K562 (cell line): Measurements from ENCODE around the gene EPPIN. TPM values are rescaled to one million over a fixed set of nuclear protein-coding genes. Genes with fewer than 3 reads are reported as not detected.

Source experiments
- ATAC-seq: fragments of 200-7000 bp; cut with Tn5 transposase; 3 replicates; pipeline ENCODE4 v1.9.1; 2020; ENCODE audit warnings: moderate library complexity
- BruUV-seq: library from RNA; stranded (reverse); fragments of 400-500 nt; replicated peaks from 2 replicates; lab custom pipeline; 2021; lab: Mats Ljungman, UMichigan
- CTCF ChIA-PET: fragments of 300-600 bp; formaldehyde crosslinking; extraction: SDS; loops from one replicate; lab custom pipeline; 2021; ENCODE audit warnings: low intra/inter-chr PET ratio; lab: Yijun Ruan, JAX
- POLR2A ChIA-PET: fragments of 300-600, 350-650 bp; sonication (Branson Sonifier 250); formaldehyde crosslinking; extraction: SDS; loops from one replicate; lab custom pipeline; 2021; ENCODE audit warnings: antibody characterized with exemption, inconsistent platforms; lab: Yijun Ruan, JAX
- DNase-seq, 4 experiments: peaks; one replicate each; pipeline versions ENCODE4 v3.0.0 to v3.0.0-alpha.2; 2011 to 2018; ENCODE audit warnings: low spot score in 3 of 4, mixed read lengths in 3 of 4; ENCODE audit errors: extremely low read depth in 1 of 4
- FAIRE-seq: peaks from 2 replicates; lab custom pipeline; 2011; peaks lifted over from hg19 to GRCh38; lab: Jason Lieb, UNC
- H2AFZ ChIP-seq: 2 replicates; pipeline ENCODE4 v1.6.0; 2011; ENCODE audit warnings: low read depth, low read length, control low read depth, inconsistent platforms
- H3K27ac ChIP-seq: fragments of 200-600 bp; 3 replicates; pipeline ENCODE4 v1.8.0; 2011; ENCODE audit warnings: low read depth, mild to moderate bottlenecking, control low read depth, inconsistent platforms, low read length, moderate library complexity, mixed read lengths; ENCODE audit errors: extremely low read depth
- H3K27me3 ChIP-seq, 2 experiments: fragments of 300-600 bp in 1 of 2; 2 replicates in 1 of 2; 3 replicates in 1 of 2; pipeline versions ENCODE4 v1.6.0 to v1.8.0; 2011; ENCODE audit warnings: inconsistent platforms in 2 of 2, low read length in 2 of 2, mild to moderate bottlenecking in 1 of 2, mixed read lengths in 1 of 2, moderate library complexity in 1 of 2; ENCODE audit not compliant: control insufficient read depth in 2 of 2, insufficient read depth in 2 of 2
- H3K36me3 ChIP-seq: fragments of 300-600 bp; 3 replicates; pipeline ENCODE4 v1.8.0; 2011; ENCODE audit warnings: mild to moderate bottlenecking, low read length, inconsistent platforms; ENCODE audit not compliant: control insufficient read depth, insufficient read depth
- H3K4me1 ChIP-seq, 2 experiments: fragments of 200-600 bp in 1 of 2; replicated peaks in 1 of 2; 2 replicates in 1 of 2; 3 replicates in 1 of 2; pipeline versions ENCODE4 v1.5.1 to v1.8.0; 2011; ENCODE audit warnings: inconsistent platforms in 2 of 2, low read length in 2 of 2, mild to moderate bottlenecking in 1 of 2, mixed read lengths in 1 of 2, moderate library complexity in 1 of 2; ENCODE audit not compliant: control insufficient read depth in 2 of 2, insufficient read depth in 2 of 2
- H3K4me2 ChIP-seq: 2 replicates; pipeline ENCODE4 v1.6.1; 2011; ENCODE audit warnings: low read length, control low read depth, inconsistent platforms, mixed read lengths; ENCODE audit not compliant: insufficient read depth
- H3K4me3 ChIP-seq: fragments of 200-600 bp; sonication (generic), shearing (Covaris generic); 2 replicates; pipeline ENCODE4 v1.5.1; 2016; ENCODE audit warnings: control low read depth, inconsistent platforms
- H3K79me2 ChIP-seq: fragments of 200-600 bp; 3 replicates; pipeline ENCODE4 v1.8.0; 2011; ENCODE audit warnings: low read length, inconsistent platforms; ENCODE audit not compliant: control insufficient read depth, insufficient read depth
- H3K9ac ChIP-seq, 2 experiments: 2 replicates each; pipeline versions ENCODE4 v1.6.0 to v1.6.1; 2011; ENCODE audit warnings: low read depth in 2 of 2, low read length in 2 of 2, control low read depth in 1 of 2, inconsistent platforms in 1 of 2, mild to moderate bottlenecking in 1 of 2, mixed read lengths in 1 of 2; ENCODE audit not compliant: insufficient read depth in 1 of 2
- H3K9me1 ChIP-seq: one replicate; pipeline ENCODE4 v1.6.0; 2011; ENCODE audit warnings: inconsistent platforms, mild to moderate bottlenecking, low read length, moderate library complexity; ENCODE audit not compliant: control insufficient read depth, insufficient read depth
- H3K9me3 ChIP-seq: replicated peaks from 2 replicates; pipeline ENCODE4 v1.5.1; 2011; ENCODE audit warnings: low read depth, low read length, inconsistent platforms; ENCODE audit not compliant: control insufficient read depth, insufficient read depth
- H4K20me1 ChIP-seq: replicated peaks from 2 replicates; pipeline ENCODE4 v1.6.1; 2011; ENCODE audit warnings: low read length, inconsistent platforms, mixed read lengths; ENCODE audit not compliant: control insufficient read depth, insufficient read depth
- EP300 ChIP-seq: IDR thresholded peaks from 2 replicates; pipeline ENCODE4 v1.6.1; 2012; ENCODE audit warnings: low read length, improper control_type of control experiment
- FOSL1 ChIP-seq: fragments of 200-800 bp; sonication (Bioruptor generic); conservative IDR thresholded peaks from 2 replicates; pipeline ENCODE4 v1.6.1; 2016; ENCODE audit warnings: missing genetic modification characterization, missing compliant biosample characterization
- HDAC1 ChIP-seq, 2 experiments: fragments of 450-650 bp; IDR thresholded peaks; 2 replicates each; pipeline ENCODE4 v1.6.1; 2016 to 2017; ENCODE audit warnings: inconsistent platforms in 1 of 2, mild to moderate bottlenecking in 1 of 2, moderate library complexity in 1 of 2
- HSF4 ChIP-seq: fragments of 250-450 bp; sonication (Bioruptor Pico); IDR thresholded peaks from 2 replicates; pipeline ENCODE4 v2.1.2; 2022; ENCODE audit warnings: mild to moderate bottlenecking, moderate library complexity, borderline replicate concordance
- JUND ChIP-seq, 2 experiments: IDR thresholded peaks; 2 replicates in 1 of 2; 3 replicates in 1 of 2; pipeline ENCODE4 v1.6.1; 2011; ENCODE audit warnings: borderline replicate concordance in 2 of 2, low read depth in 2 of 2, low read length in 2 of 2, improper control_type of control experiment in 1 of 2, missing biosample characterization in 1 of 2, missing genetic modification characterization in 1 of 2, missing genetic modification reagents in 1 of 2
- NFYB ChIP-seq: IDR thresholded peaks from 2 replicates; pipeline ENCODE4 v1.6.1; 2011; ENCODE audit warnings: mild to moderate bottlenecking, moderate library complexity; ENCODE audit not compliant: insufficient read length; ENCODE audit errors: extremely low read depth
- TEAD4 ChIP-seq, 2 experiments: sonication (generic) in 1 of 2; formaldehyde crosslinking in 1 of 2; IDR thresholded peaks; 2 replicates each; pipeline versions ENCODE4 v1.6.1 to v1.8.0; 2012 to 2022; ENCODE audit warnings: borderline replicate concordance in 1 of 2, inconsistent platforms in 1 of 2, low read length in 1 of 2, mild to moderate bottlenecking in 1 of 2, missing genetic modification reagents in 1 of 2
- XRCC5 ChIP-seq: fragments of 200-400 bp; formaldehyde crosslinking; IDR thresholded peaks from 2 replicates; pipeline ENCODE4 v1.6.1; 2017; ENCODE audit warnings: low read depth, mild to moderate bottlenecking, low read length
- ZNF584 ChIP-seq: fragments of 200-800 bp; sonication (Bioruptor generic); IDR thresholded peaks from 2 replicates; pipeline ENCODE4 v1.6.1; 2016; ENCODE audit warnings: low read depth, mild to moderate bottlenecking, missing genetic modification characterization, missing compliant biosample characterization
- ZNF589 ChIP-seq: fragments of 200-800 bp; sonication (Bioruptor generic); IDR thresholded peaks from 2 replicates; pipeline ENCODE4 v1.6.1; 2016; ENCODE audit warnings: low read depth, missing genetic modification characterization, missing compliant biosample characterization
- ZSCAN32 ChIP-seq: fragments of 450-650 bp; formaldehyde crosslinking; IDR thresholded peaks from 2 replicates; pipeline ENCODE4 v1.4.0; 2020; ENCODE audit warnings: mild to moderate bottlenecking, moderate library complexity
- WGBS: fragments of 100-300 bp; shearing (Covaris generic); methylation state at CpG from one replicate; pipeline ENCODE4 v1.1.6; 2016; ENCODE audit warnings: low coverage, mixed read lengths; ENCODE audit not compliant: insufficient coverage; ENCODE audit errors: missing lambda C conversion rate; 5-methylcytosine and 5-hydroxymethylcytosine counted together
- in situ Hi-C: fragments of 300-500 bp; cut with MboI; formaldehyde crosslinking; loops from 4 replicates; pipeline ENCODE4 v1.15.0; 2018; ENCODE audit warnings: inconsistent platforms, mixed read lengths
- intact Hi-C: fragments of 100-400 bp; cut with micrococcal nuclease; formaldehyde crosslinking; loops from 2 replicates; pipeline ENCODE4 v1.14.2; 2022
- polyA plus RNA-seq, 8 experiments: library from polyadenylated mRNA; depleted of rRNA in 4 of 8; stranded (reverse) in 5 of 8; unstranded in 3 of 8; fragments of >200 nt; fragmentation: Nextera tagmentation in 2 of 8; fragmentation: Illumina TruSeq in 1 of 8; extraction: Ambion mirVana in 2 of 8; extraction: Trizol in 1 of 8; gene quantifications; 2 replicates each; pipeline versions ENCODE4 v1.2.1 to v1.2.3, GENCODE V29; 2011 to 2014; ENCODE audit warnings: inconsistent platforms in 1 of 8, missing spikeins in 1 of 8
- total RNA-seq, 7 experiments: library from RNA; depleted of rRNA in 6 of 7; stranded (reverse); fragments of >200 nt in 6 of 7; fragmentation: Illumina TruSeq in 2 of 7; extraction: Trizol in 2 of 7; gene quantifications; 2 replicates each; pipeline versions ENCODE4 v1.2.1 to v1.2.3, GENCODE V29; 2011 to 2021; ENCODE audit warnings: low replicate concordance in 1 of 7
- TF ChIP-seq, protein P1 (sequence below): fragments of 250-450 bp; sonication (Bioruptor Pico); IDR thresholded peaks from 2 replicates; pipeline ENCODE4 v1.8.0; 2021; ENCODE audit warnings: moderate library complexity, mild to moderate bottlenecking, inconsistent platforms
- TF ChIP-seq, protein P2 (sequence below): fragments of 250-450 bp; sonication (Bioruptor Pico); IDR thresholded peaks from 2 replicates; pipeline ENCODE4 v1.5.0; 2021
- TF ChIP-seq, protein P3 (sequence below): fragments of 250-450 bp; sonication (Bioruptor Pico); IDR thresholded peaks from 2 replicates; pipeline ENCODE4 v1.4.0; 2020; ENCODE audit warnings: mild to moderate bottlenecking, moderate library complexity

Gene EPPIN
- total and polyA plus RNA-seq, 9 of the 15 experiments (the other 6 are each of a cell fraction or from before 2014, with no cell fraction given), result not detected

GRCh38 chr20:45507011-45507820, 40.0 kb downstream of the EPPIN start:
- H3K79me2 ChIP-seq, result no peaks in the 10 kb centered on the region
- DNase-seq (no peak), FAIRE-seq (no peak), ATAC-seq (peak; percentile 57)
- in situ Hi-C loops (no loop called here), intact Hi-C loops (no loop called here)
- no peaks in the 10 kb centered on the region for H3K36me3 ChIP-seq
- no peaks in the 10 kb centered on the region for H3K9me3 ChIP-seq
- ChIA-PET CTCF (no interaction called here), POLR2A (no interaction called here)
- H3K4me2 ChIP-seq, result no peak overlapping the region
- H3K9me1 ChIP-seq, result no peaks in the 10 kb centered on the region
- peaks cover 0 to 7% of the 10 kb centered on the region in 2 experiments; a peak in 3 of 5 replicates for H3K4me1 ChIP-seq
- H2AFZ ChIP-seq, result no peak overlapping the region
- no peaks in the 10 kb centered on the region for H4K20me1 ChIP-seq
- H3K4me3 ChIP-seq, result no peak overlapping the region
- BruUV-seq, result no TSS peak
- WGBS, result 7% methylated on average over 5 of the region's 5 CpGs
- no peak overlapping the region for H3K27ac ChIP-seq
- no peak overlapping the region for H3K9ac ChIP-seq
- H3K27me3 ChIP-seq, result peaks cover 0 to 3% of the 10 kb centered on the region in 2 experiments; a peak in 1 of 5 replicates
- TF ChIP-seq, protein P1, sequence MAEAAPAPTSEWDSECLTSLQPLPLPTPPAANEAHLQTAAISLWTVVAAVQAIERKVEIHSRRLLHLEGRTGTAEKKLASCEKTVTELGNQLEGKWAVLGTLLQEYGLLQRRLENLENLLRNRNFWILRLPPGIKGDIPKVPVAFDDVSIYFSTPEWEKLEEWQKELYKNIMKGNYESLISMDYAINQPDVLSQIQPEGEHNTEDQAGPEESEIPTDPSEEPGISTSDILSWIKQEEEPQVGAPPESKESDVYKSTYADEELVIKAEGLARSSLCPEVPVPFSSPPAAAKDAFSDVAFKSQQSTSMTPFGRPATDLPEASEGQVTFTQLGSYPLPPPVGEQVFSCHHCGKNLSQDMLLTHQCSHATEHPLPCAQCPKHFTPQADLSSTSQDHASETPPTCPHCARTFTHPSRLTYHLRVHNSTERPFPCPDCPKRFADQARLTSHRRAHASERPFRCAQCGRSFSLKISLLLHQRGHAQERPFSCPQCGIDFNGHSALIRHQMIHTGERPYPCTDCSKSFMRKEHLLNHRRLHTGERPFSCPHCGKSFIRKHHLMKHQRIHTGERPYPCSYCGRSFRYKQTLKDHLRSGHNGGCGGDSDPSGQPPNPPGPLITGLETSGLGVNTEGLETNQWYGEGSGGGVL (CRISPR knock-in tag), result no peak
- TF ChIP-seq, protein P2, sequence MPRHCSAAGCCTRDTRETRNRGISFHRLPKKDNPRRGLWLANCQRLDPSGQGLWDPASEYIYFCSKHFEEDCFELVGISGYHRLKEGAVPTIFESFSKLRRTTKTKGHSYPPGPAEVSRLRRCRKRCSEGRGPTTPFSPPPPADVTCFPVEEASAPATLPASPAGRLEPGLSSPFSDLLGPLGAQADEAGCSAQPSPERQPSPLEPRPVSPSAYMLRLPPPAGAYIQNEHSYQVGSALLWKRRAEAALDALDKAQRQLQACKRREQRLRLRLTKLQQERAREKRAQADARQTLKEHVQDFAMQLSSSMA (CRISPR knock-in tag), result no peak
- 0 out of 2 replicates have a peak, but pooled peaks have one; percentile 46 for TF ChIP-seq ZNF589
- TF ChIP-seq, protein P3, sequence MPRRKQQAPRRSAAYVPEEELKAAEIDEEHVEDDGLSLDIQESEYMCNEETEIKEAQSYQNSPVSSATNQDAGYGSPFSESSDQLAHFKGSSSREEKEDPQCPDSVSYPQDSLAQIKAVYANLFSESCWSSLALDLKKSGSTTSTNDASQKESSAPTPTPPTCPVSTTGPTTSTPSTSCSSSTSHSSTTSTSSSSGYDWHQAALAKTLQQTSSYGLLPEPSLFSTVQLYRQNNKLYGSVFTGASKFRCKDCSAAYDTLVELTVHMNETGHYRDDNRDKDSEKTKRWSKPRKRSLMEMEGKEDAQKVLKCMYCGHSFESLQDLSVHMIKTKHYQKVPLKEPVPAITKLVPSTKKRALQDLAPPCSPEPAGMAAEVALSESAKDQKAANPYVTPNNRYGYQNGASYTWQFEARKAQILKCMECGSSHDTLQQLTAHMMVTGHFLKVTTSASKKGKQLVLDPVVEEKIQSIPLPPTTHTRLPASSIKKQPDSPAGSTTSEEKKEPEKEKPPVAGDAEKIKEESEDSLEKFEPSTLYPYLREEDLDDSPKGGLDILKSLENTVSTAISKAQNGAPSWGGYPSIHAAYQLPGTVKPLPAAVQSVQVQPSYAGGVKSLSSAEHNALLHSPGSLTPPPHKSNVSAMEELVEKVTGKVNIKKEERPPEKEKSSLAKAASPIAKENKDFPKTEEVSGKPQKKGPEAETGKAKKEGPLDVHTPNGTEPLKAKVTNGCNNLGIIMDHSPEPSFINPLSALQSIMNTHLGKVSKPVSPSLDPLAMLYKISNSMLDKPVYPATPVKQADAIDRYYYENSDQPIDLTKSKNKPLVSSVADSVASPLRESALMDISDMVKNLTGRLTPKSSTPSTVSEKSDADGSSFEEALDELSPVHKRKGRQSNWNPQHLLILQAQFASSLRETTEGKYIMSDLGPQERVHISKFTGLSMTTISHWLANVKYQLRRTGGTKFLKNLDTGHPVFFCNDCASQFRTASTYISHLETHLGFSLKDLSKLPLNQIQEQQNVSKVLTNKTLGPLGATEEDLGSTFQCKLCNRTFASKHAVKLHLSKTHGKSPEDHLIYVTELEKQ, result no peak
- TF ChIP-seq NFYB, result no peak
- peak; percentile 73 for TF ChIP-seq FOSL1 (tag)
- no peak for TF ChIP-seq TEAD4 (IDR thresholded peaks at IDR 0.05; ENCODE audit: low read length)
- TF ChIP-seq TEAD4 (CRISPR knock-in tag; IDR thresholded peaks at IDR 0.05; ENCODE audit: borderline replicate concordance), result no peak
- no peak for TF ChIP-seq XRCC5
- TF ChIP-seq HDAC1 (IDR thresholded peaks at IDR 0.05), result no peak
- TF ChIP-seq ZNF584 (CRISPR knock-in tag), result peak; percentile 57; the same call in 1 of the 2 replicates
- no peak for TF ChIP-seq HSF4 (CRISPR knock-in tag)
- 0 out of 2 replicates have a peak, but pooled peaks have one; percentile 19 for TF ChIP-seq ZSCAN32 (CRISPR knock-in tag)
- TF ChIP-seq EP300, result peak; percentile 41; the same call in 1 of the 2 replicates
- TF ChIP-seq JUND (IDR thresholded peaks at IDR 0.05; ENCODE audit: borderline replicate concordance, low read depth, low read length), result peak; percentile 40; the same call in 1 of the 2 replicates
- TF ChIP-seq JUND (tag; IDR thresholded peaks at IDR 0.05; ENCODE audit: borderline replicate concordance, low read depth, low read length), result no peak
